H1 (cell line): ENCODE measurements around the gene CCDC159. TPM values are rescaled to one million over a fixed set of nuclear protein-coding genes. Genes with fewer than 3 reads are reported as not detected.

ENCODE experiments used
- ATF2 ChIP-seq: IDR thresholded peaks from 2 replicates; pipeline ENCODE4 v1.6.1; 2012; ENCODE audit warnings: low read length, inconsistent platforms
- EGR1 ChIP-seq: IDR thresholded peaks from 2 replicates; pipeline ENCODE4 v1.6.1; 2011; ENCODE audit warnings: low read depth, low read length, borderline replicate concordance
- EP300 ChIP-seq, 2 experiments: IDR thresholded peaks; 1 replicate in 1 of 2; 2 replicates in 1 of 2; pipeline ENCODE4 v1.6.1; 2011 to 2012; ENCODE audit warnings: low read depth in 2 of 2, low read length in 2 of 2, mild to moderate bottlenecking in 2 of 2, borderline replicate concordance in 1 of 2, inconsistent platforms in 1 of 2, moderate library complexity in 1 of 2
- KDM1A ChIP-seq: fragments of 200-600, 300-600 bp; sonication (generic); IDR thresholded peaks from 2 replicates; pipeline ENCODE4 v1.7.1; 2016; ENCODE audit warnings: mild to moderate bottlenecking, low read length, borderline replicate concordance
- NANOG ChIP-seq: IDR thresholded peaks from 2 replicates; pipeline ENCODE4 v1.6.1; 2011; ENCODE audit warnings: low read length, low read depth, mild to moderate bottlenecking, inconsistent platforms; ENCODE audit not compliant: insufficient read depth, poor library complexity, severe bottlenecking
- NRF1 ChIP-seq: IDR thresholded peaks from 2 replicates; pipeline ENCODE4 v1.6.1; 2011; ENCODE audit warnings: mild to moderate bottlenecking, low read depth, low read length, improper control_type of control experiment
- POLR2A ChIP-seq, 2 experiments: IDR thresholded peaks; 1 replicate in 1 of 2; 2 replicates in 1 of 2; pipeline ENCODE4 v1.6.1; 2011; ENCODE audit warnings: low read depth in 2 of 2, low read length in 2 of 2, mild to moderate bottlenecking in 2 of 2; ENCODE audit errors: control extremely low read depth in 1 of 2
- POU5F1 ChIP-seq: IDR thresholded peaks from 2 replicates; pipeline ENCODE4 v1.6.1; 2011; ENCODE audit warnings: low read depth, mild to moderate bottlenecking, low read length, moderate library complexity
- RAD21 ChIP-seq, 2 experiments: IDR thresholded peaks in 1 of 2; conservative IDR thresholded peaks in 1 of 2; 2 replicates each; pipeline ENCODE4 v1.6.1; 2011; ENCODE audit warnings: low read depth in 2 of 2, low read length in 2 of 2, improper control_type of control experiment in 1 of 2, inconsistent platforms in 1 of 2, mild to moderate bottlenecking in 1 of 2, moderate library complexity in 1 of 2
- SIX5 ChIP-seq: IDR thresholded peaks from 2 replicates; pipeline ENCODE4 v1.6.1; 2011; ENCODE audit warnings: mild to moderate bottlenecking, low read depth, low read length
- USF2 ChIP-seq: IDR thresholded peaks from 2 replicates; pipeline ENCODE4 v1.6.1; 2011; ENCODE audit warnings: low read length, improper control_type of control experiment
- YY1 ChIP-seq: IDR thresholded peaks from 2 replicates; pipeline ENCODE4 v1.6.1; 2011; ENCODE audit warnings: low read depth, mild to moderate bottlenecking, low read length
- polyA plus RNA-seq, 7 experiments: library from polyadenylated mRNA; depleted of rRNA in 3 of 7; stranded (reverse) in 5 of 7; unstranded in 2 of 7; fragments of >200 nt in 5 of 7; fragments of 200-250 nt in 2 of 7; gene quantifications; 1 replicate in 5 of 7; 2 replicates in 1 of 7; 4 replicates in 1 of 7; pipeline versions ENCODE4 v1.2.1 to v1.2.3, GENCODE V29; 2011 to 2013; ENCODE audit warnings: missing spikeins in 2 of 7, mixed read lengths in 2 of 7
- total RNA-seq: library from RNA; stranded (reverse); fragmentation: NEBNext Ultra II Directional; extraction: Animal tissue kit (Norgen Biotek cat#: 25700); gene quantifications from 2 replicates; pipeline ENCODE4 v1.2.1, GENCODE V29; 2021

CCDC159 gene
- total and polyA plus RNA-seq, 2 of the 8 experiments (the other 6 are each of a cell fraction or from before 2014, with no cell fraction given) = 4.0 to 5.4 TPM

- TF ChIP-seq POU5F1 (no peak), SIX5 (no peak), POLR2A (IDR thresholded peaks at IDR 0.05; ENCODE audit: control extremely low read depth in 1 of 2, low read depth in 2 of 2, low read length in 2 of 2) (peak in 1 of 2 experiments; percentile 98; a peak in 2 of 3 replicates), RAD21 (IDR thresholded peaks at IDR 0.05 in 1 of 2, conservative IDR thresholded peaks at IDR 0.05 in 1 of 2; ENCODE audit: low read depth in 2 of 2, low read length in 2 of 2) (no peak), YY1 (peak; percentile 82; the same call in 1 of the 2 replicates), USF2 (no peak), ATF2 (peak; percentile 37; the same call in 1 of the 2 replicates), NRF1 (no peak), NANOG (no peak), KDM1A (no peak), EGR1 (no peak), EP300 (IDR thresholded peaks at IDR 0.05; ENCODE audit: borderline replicate concordance in 1 of 2, low read depth in 2 of 2, low read length in 2 of 2) (no peak)
Measured at GRCh38 chr19:11374433-11375142, 28.3 kb downstream of the CCDC159 start, which contains the start of gene SWSAP1 (continued).
